DND-41 (cell line): ENCODE results near the gene ZC3H7B.

ENCODE experiments used
- CTCF ChIP-seq: IDR thresholded peaks from 2 replicates; pipeline ENCODE4 v1.5.1; 2012; ENCODE audit warnings: borderline replicate concordance, low read length, moderate library complexity, mild to moderate bottlenecking; ENCODE audit not compliant: poor library complexity, severe bottlenecking; ENCODE audit errors: extremely low read depth
- EZH2 ChIP-seq: IDR thresholded peaks from 3 replicates; pipeline ENCODE4 v1.6.1; 2012; ENCODE audit warnings: borderline replicate concordance, low read depth, mild to moderate bottlenecking, moderate library complexity, low read length, inconsistent platforms; ENCODE audit not compliant: severe bottlenecking

DNA sequence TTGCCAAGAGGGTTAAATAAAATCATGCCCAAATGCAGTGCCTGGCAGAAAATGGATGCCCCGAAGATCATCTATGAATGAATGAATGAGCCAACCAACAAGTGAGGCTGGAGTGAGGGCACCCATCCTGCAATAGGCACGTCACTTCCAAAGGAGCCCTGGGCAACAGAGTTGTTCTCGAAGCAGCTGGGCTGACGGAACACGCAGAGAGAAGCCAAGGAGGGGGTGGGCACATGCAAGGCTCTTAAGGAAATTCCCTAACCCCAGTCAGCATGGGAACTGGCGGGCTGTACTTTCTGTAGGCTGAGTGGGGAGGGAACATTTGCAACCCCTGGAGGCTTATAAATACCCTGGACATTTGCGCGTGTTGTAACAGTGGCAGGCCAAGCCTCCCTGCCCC is 49.0 kb upstream of the ZC3H7B start:
- TF ChIP-seq CTCF: no peak
- no peak for TF ChIP-seq EZH2
